Ascending aorta (tissue), 2 donors: ENCODE data around the gene PITPNC1. TPM values are rescaled to one million over a fixed set of nuclear protein-coding genes. Genes with fewer than 3 reads are reported as not detected.

Experiments used
- DNase-seq, 2 donors: peaks; one replicate each; pipeline ENCODE4 v3.0.0-alpha.2; 2019; ENCODE audit warnings: low spot score in 2 of 2
- H3K27ac ChIP-seq, 2 donors: fragments of 200-600 bp; sonication (generic); one replicate each; pipeline ENCODE4 v1.5.1; 2016 to 2017; ENCODE audit warnings: mild to moderate bottlenecking in 1 of 2
- H3K27me3 ChIP-seq: fragments of 200-600 bp; sonication (generic); one replicate; pipeline ENCODE4 v1.5.1; 2017
- H3K36me3 ChIP-seq, 2 donors: fragments of 200-600 bp; sonication (generic); one replicate each; pipeline ENCODE4 v1.5.1; 2016
- H3K4me1 ChIP-seq, 2 donors: fragments of 200-600 bp; sonication (generic); one replicate each; pipeline ENCODE4 v1.5.1; 2016 to 2017; ENCODE audit warnings: mild to moderate bottlenecking in 1 of 2
- H3K4me3 ChIP-seq, 2 donors: fragments of 200-600 bp; sonication (generic); one replicate each; pipeline ENCODE4 v1.5.1; 2016 to 2017; ENCODE audit warnings: mild to moderate bottlenecking in 1 of 2
- H3K9me3 ChIP-seq, 2 donors: fragments of 200-600 bp; sonication (generic); one replicate each; pipeline ENCODE4 v1.5.1; 2016
- CTCF ChIP-seq, 3 experiments: fragments of 200-600 bp in 2 of 3; fragments of 450-650 bp in 1 of 3; sonication (generic) in 2 of 3; IDR thresholded peaks; one replicate each; pipeline ENCODE4 v1.5.1; 2016 to 2019; ENCODE audit warnings: antibody characterized with exemption in 3 of 3, mild to moderate bottlenecking in 1 of 3, moderate library complexity in 1 of 3
- intact Hi-C: fragments of 100-400 bp; cut with DNase I; formaldehyde crosslinking; loops from one replicate; pipeline ENCODE4 v1.15.1; 2023
- total RNA-seq: library from RNA; depleted of rRNA; stranded (reverse); fragments of >200 nt; gene quantifications from one replicate; pipeline ENCODE4 v1.1.0, GENCODE V29; 2016

PITPNC1 gene
- total RNA-seq, 1 donor from 2014 or later, result 10.9 TPM

GRCh38 chr17:67456103-67456502, 79.0 kb downstream of the PITPNC1 start:
- H3K27me3 ChIP-seq, result no peaks in the 10 kb centered on the region
- H3K4me3 ChIP-seq, result no peak overlapping the region
- TF ChIP-seq CTCF (IDR thresholded peaks at IDR 0.05), result no peak
- no peaks in the 10 kb centered on the region for H3K36me3 ChIP-seq
- H3K9me3 ChIP-seq, result no peaks in the 10 kb centered on the region
- DNase-seq, result no peak
- no peaks in the 10 kb centered on the region for H3K4me1 ChIP-seq
- intact Hi-C loops, result no loop called here
- no peak overlapping the region for H3K27ac ChIP-seq

- peak in 1 of 2 donors; percentile 25 for DNase-seq
- no peaks in the 10 kb centered on the region for H3K9me3 ChIP-seq
- no peaks in the 10 kb centered on the region for H3K4me1 ChIP-seq
- H3K36me3 ChIP-seq, result no peaks in the 10 kb centered on the region
- no peaks in the 10 kb centered on the region for H3K27me3 ChIP-seq
- intact Hi-C loops, result no loop called here
- H3K4me3 ChIP-seq, result no peak overlapping the region
- H3K27ac ChIP-seq, result no peak overlapping the region
- no peak for TF ChIP-seq CTCF (IDR thresholded peaks at IDR 0.05)
Measured at GRCh38 chr17:67456889-67457288, 79.8 kb downstream of the PITPNC1 start.

- no peak overlapping the region for H3K4me3 ChIP-seq
- no peaks in the 10 kb centered on the region for H3K36me3 ChIP-seq
- H3K27ac ChIP-seq, result no peak overlapping the region
- H3K4me1 ChIP-seq, result no peaks in the 10 kb centered on the region
- DNase-seq, result no peak
- no peaks in the 10 kb centered on the region for H3K27me3 ChIP-seq
- no peak for TF ChIP-seq CTCF (IDR thresholded peaks at IDR 0.05)
- no peaks in the 10 kb centered on the region for H3K9me3 ChIP-seq
- intact Hi-C loops, result no loop called here
Measured at GRCh38 chr17:67458203-67458602, 81.1 kb downstream of the PITPNC1 start.

GRCh38 chr17:67459985-67460384, 82.9 kb downstream of the PITPNC1 start:
- Histone ChIP-seq H3K36me3 (no peaks in the 10 kb centered on the region), H3K4me3 (no peak overlapping the region), H3K9me3 (no peaks in the 10 kb centered on the region), H3K27ac (no peak overlapping the region), H3K4me1 (no peaks in the 10 kb centered on the region), H3K27me3 (no peaks in the 10 kb centered on the region)
- TF ChIP-seq CTCF (IDR thresholded peaks at IDR 0.05), result no peak
- DNase-seq, result no peak
- intact Hi-C loops, result no loop called here

- Histone ChIP-seq H3K27me3 (no peaks in the 10 kb centered on the region), H3K9me3 (no peaks in the 10 kb centered on the region), H3K4me3 (no peak overlapping the region), H3K27ac (no peak overlapping the region), H3K4me1 (no peaks in the 10 kb centered on the region), H3K36me3 (no peaks in the 10 kb centered on the region)
- no peak for DNase-seq
- TF ChIP-seq CTCF (IDR thresholded peaks at IDR 0.05), result no peak
- intact Hi-C loops, result no loop called here
Measured at GRCh38 chr17:67461228-67461780, 84.2 kb downstream of the PITPNC1 start.

GRCh38 chr17:67461876-67462275, 84.8 kb downstream of the PITPNC1 start:
- H3K27me3 ChIP-seq, result no peaks in the 10 kb centered on the region
- no peaks in the 10 kb centered on the region for H3K4me1 ChIP-seq
- no peak for TF ChIP-seq CTCF (IDR thresholded peaks at IDR 0.05)
- intact Hi-C loops, result no loop called here
- H3K27ac ChIP-seq, result no peak overlapping the region
- H3K9me3 ChIP-seq, result no peaks in the 10 kb centered on the region
- H3K4me3 ChIP-seq, result no peak overlapping the region
- DNase-seq, result no peak
- no peaks in the 10 kb centered on the region for H3K36me3 ChIP-seq
